HG03103 (cell line): ENCODE measurements around the gene PRKCSH.

Experiments
- ATAC-seq: cut with Tn5 transposase; IDR thresholded peaks from one replicate; pipeline ENCODE4 v1.9.1; 2021; ENCODE audit warnings: low read depth; ENCODE audit not compliant: unreplicated experiment

PRKCSH gene

GRCh38 chr19:11495885-11496284 lies 60.5 kb downstream of the PRKCSH start:
- no peak for ATAC-seq

- no peak for ATAC-seq
Observed at GRCh38 chr19:11496391-11497163, 61.1 kb downstream of the PRKCSH start.

DNA sequence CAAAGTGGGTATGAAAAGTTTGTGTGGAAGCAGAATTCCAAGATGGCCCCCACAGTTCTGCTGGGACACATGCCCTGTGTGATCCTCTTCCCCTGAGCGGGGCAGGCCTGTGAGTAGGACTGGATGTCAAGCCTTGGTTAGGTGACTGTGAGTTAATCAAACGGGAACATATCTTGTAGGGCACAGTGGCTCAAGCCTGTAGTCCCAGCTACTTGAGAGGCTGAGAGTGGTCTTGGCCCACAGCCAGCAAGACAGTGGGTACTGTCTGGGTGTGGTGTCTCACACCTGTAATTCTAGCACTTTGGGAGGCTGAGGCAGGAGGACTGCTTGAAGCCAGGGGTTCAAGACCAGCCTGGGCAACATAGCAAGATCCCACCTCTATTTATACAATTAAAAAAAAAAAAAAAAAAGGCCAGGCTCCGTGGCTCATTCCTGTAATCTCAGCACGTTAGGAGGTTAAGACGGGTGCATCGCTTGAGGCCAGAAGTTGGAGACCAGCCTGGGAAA lies 63.8 kb downstream of the PRKCSH start:
- ATAC-seq = no peak

GRCh38 chr19:11499890-11500420 lies 64.5 kb downstream of the PRKCSH start:
- ATAC-seq = no peak
